ENCODE measurements around the gene MCTP1. TPM values are rescaled to one million over a fixed set of nuclear protein-coding genes. Genes with fewer than 3 reads are reported as not detected.

Gene MCTP1
- total RNA-seq, 4 donors from 2014 or later = 3.5 to 19.8 (median 5.8) TPM

GRCh38 chr5:95114902-95115301 lies 170.0 kb downstream of the MCTP1 start:
- H3K4me1 ChIP-seq = no peaks in the 10 kb centered on the region
- no peak overlapping the region for H3K27ac ChIP-seq
- WGBS, 2 donors = 60 to 71% methylated on average over 1 of the region's 1 CpG
- no peak for TF ChIP-seq CTCF (IDR thresholded peaks at IDR 0.05)
- TF ChIP-seq POLR2A (IDR thresholded peaks at IDR 0.05) = no peak
- intact Hi-C loops (cut with DNase I) = no loop called here
- H3K36me3 ChIP-seq = no peaks in the 10 kb centered on the region
- DNase-seq = no peak
- H3K27me3 ChIP-seq = no peaks in the 10 kb centered on the region
- peaks cover 0 to 4% (median 0%) of the 10 kb centered on the region in 3 donors for H3K9me3 ChIP-seq
- H3K4me3 ChIP-seq = no peak overlapping the region

GRCh38 chr5:95114305-95114704 lies 170.6 kb downstream of the MCTP1 start:
- 54 to 61% methylated on average over 4 of the region's 4 CpGs for WGBS, 2 donors
- no peak for DNase-seq
- Histone ChIP-seq H3K27ac (no peak overlapping the region), H3K4me1 (no peaks in the 10 kb centered on the region), H3K27me3 (no peaks in the 10 kb centered on the region), H3K36me3 (no peaks in the 10 kb centered on the region), H3K9me3 (peaks cover 0 to 4% (median 0%) of the 10 kb centered on the region in 3 donors), H3K4me3 (no peak overlapping the region)
- intact Hi-C loops (cut with DNase I) = no loop called here
- TF ChIP-seq CTCF (IDR thresholded peaks at IDR 0.05) (no peak), POLR2A (IDR thresholded peaks at IDR 0.05) (no peak)

GRCh38 chr5:95113489-95113888 lies 171.4 kb downstream of the MCTP1 start:
- Histone ChIP-seq H3K9me3 (peaks cover 0 to 4% (median 0%) of the 10 kb centered on the region in 3 donors), H3K27me3 (no peaks in the 10 kb centered on the region), H3K36me3 (no peaks in the 10 kb centered on the region), H3K4me3 (no peak overlapping the region), H3K27ac (no peak overlapping the region), H3K4me1 (no peaks in the 10 kb centered on the region)
- 32 to 63% methylated on average over 3 to 4 of the region's 4 CpGs for WGBS, 2 donors
- DNase-seq = no peak
- TF ChIP-seq CTCF (IDR thresholded peaks at IDR 0.05) = no peak
- TF ChIP-seq POLR2A (IDR thresholded peaks at IDR 0.05) = no peak
- intact Hi-C loops (cut with DNase I) = no loop called here

GRCh38 chr5:95111141-95111540 lies 173.8 kb downstream of the MCTP1 start:
- TF ChIP-seq CTCF (IDR thresholded peaks at IDR 0.05) = no peak
- TF ChIP-seq POLR2A (IDR thresholded peaks at IDR 0.05) = no peak
- Histone ChIP-seq H3K36me3 (no peaks in the 10 kb centered on the region), H3K4me3 (no peak overlapping the region)

GRCh38 chr5:95110118-95110517 lies 174.8 kb downstream of the MCTP1 start:
- Histone ChIP-seq H3K9me3 (peaks cover 0 to 4% (median 0%) of the 10 kb centered on the region in 3 donors), H3K4me3 (no peak overlapping the region), H3K4me1 (no peaks in the 10 kb centered on the region), H3K27me3 (no peaks in the 10 kb centered on the region), H3K27ac (no peak overlapping the region), H3K36me3 (no peaks in the 10 kb centered on the region)
- TF ChIP-seq POLR2A (IDR thresholded peaks at IDR 0.05) = no peak
- TF ChIP-seq CTCF (IDR thresholded peaks at IDR 0.05) = no peak
- DNase-seq = no peak
- intact Hi-C loops (cut with DNase I) = no loop called here
- 42 to 64% methylated on average over 1 of the region's 1 CpG for WGBS, 2 donors

More at GRCh38 chr5:95111141-95111540, 173.8 kb downstream of the MCTP1 start:
- DNase-seq = no peak
- peaks cover 0 to 4% (median 0%) of the 10 kb centered on the region in 3 donors for H3K9me3 ChIP-seq
- intact Hi-C loops (cut with DNase I) = no loop called here
- H3K27ac ChIP-seq = no peak overlapping the region
- H3K27me3 ChIP-seq = no peaks in the 10 kb centered on the region
- H3K4me1 ChIP-seq = no peaks in the 10 kb centered on the region
